Measurements from ENCODE around the gene CKS1B. TPM values are rescaled to one million over a fixed set of nuclear protein-coding genes. Genes with fewer than 3 reads are reported as not detected.

Gene CKS1B
- total and polyA plus RNA-seq, 8 donors = 4.7 to 73.3 (median 30.6) TPM

DNA sequence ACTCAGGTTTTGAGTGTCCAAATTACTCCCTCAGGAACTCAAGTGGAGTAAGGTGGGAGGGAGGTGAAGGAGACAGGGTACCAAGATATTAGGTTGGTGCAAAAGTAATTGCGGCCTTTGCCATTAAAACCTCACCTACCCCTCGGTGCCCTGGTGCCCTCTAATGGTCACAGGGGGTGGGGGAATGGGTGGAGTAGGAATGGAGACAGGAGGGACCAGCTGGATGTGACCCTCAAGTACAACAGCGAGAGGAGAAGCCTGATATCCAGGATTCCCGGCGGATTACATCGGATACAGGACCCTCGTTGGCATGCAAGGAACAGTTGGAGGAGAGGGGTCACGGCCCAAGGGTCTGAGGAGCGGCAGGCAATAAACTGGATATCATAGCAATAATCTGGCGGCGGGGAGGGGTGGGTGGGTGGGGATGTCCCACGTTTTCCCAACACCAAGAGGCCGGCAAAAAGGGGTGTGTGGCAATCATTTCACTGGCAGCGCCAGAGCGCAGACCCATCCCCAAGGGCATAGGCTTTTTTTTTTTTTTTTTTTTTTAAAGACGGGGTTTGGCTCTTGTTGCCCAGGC lies 23.8 kb downstream of the CKS1B start:
- DNase-seq = no peak
- WGBS, 5 donors = 69 to 83% (median 76%) methylated on average over 15 to 16 of the region's 16 CpGs
- peak overlapping the region in 1 of 5 donors; percentile 99 for H3K27ac ChIP-seq

DNA sequence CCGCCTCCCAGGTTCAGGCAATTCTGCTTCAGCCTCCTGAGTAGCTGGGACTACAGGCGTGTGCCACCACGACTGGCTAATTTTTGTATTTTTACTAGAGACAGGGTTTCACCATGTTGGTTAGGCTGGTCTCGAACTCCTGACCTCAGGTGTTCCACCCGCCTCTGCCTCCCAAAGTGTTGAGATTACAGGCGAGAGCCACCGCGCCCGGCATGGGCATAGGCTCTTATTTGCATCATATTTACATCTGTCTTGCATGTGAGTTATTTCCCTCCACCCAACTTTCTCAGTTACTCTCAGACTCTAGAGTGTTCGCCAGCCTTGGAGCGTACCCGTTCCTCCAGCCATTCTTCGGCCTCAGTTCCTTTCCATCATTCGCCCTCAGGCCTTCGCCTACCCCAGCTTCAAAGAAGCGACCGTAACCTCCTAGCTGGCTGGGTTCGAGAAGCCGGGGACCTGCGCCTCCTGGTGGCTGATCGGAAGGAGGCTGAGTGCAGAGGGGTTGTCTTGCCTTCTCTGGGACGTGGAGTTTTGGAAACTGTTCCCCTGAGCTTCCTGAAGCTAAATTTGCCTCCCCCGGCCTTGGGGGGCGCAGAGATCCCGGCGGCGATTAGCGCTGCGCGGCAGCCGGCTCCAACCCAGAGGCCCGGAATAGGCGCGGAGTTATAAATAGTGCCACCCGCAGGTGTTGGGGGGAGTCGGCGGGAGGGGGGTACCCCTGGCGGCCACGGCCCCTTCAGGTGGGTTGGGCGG lies 24.5 kb downstream of the CKS1B start:
- intact Hi-C loops (cut with DNase I; ENCODE audit: low total_unique reads) = no loop called here
- peak overlapping the region in 4 of 5 donors; percentile 99 to 100 (median 99) for H3K27ac ChIP-seq
- peak overlapping the region; percentile 78 to 90 (median 85) for H3K4me3 ChIP-seq
- H3K27me3 ChIP-seq = no peaks in the 10 kb centered on the region
- peaks cover 26 to 56% (median 37%) of the 10 kb centered on the region in 4 donors for H3K4me1 ChIP-seq
- peak; percentile 60 to 90 for DNase-seq
- 10 to 12% (median 10%) methylated on average over 38 to 40 of the region's 40 CpGs for WGBS, 5 donors
- TF ChIP-seq POLR2A (IDR thresholded peaks at IDR 0.05) = no peak
- TF ChIP-seq EP300 (IDR thresholded peaks at IDR 0.05) = no peak
- TF ChIP-seq, protein P1, sequence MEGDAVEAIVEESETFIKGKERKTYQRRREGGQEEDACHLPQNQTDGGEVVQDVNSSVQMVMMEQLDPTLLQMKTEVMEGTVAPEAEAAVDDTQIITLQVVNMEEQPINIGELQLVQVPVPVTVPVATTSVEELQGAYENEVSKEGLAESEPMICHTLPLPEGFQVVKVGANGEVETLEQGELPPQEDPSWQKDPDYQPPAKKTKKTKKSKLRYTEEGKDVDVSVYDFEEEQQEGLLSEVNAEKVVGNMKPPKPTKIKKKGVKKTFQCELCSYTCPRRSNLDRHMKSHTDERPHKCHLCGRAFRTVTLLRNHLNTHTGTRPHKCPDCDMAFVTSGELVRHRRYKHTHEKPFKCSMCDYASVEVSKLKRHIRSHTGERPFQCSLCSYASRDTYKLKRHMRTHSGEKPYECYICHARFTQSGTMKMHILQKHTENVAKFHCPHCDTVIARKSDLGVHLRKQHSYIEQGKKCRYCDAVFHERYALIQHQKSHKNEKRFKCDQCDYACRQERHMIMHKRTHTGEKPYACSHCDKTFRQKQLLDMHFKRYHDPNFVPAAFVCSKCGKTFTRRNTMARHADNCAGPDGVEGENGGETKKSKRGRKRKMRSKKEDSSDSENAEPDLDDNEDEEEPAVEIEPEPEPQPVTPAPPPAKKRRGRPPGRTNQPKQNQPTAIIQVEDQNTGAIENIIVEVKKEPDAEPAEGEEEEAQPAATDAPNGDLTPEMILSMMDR (IDR thresholded peaks at IDR 0.05) = peak in 5 of 7 experiments; percentile 55 to 79 (median 60)
- TF ChIP-seq POLR2AphosphoS5 (IDR thresholded peaks at IDR 0.05) = peak in 2 of 3 donors; percentile 33 to 37
- no peaks in the 10 kb centered on the region for H3K9me3 ChIP-seq
- H3K36me3 ChIP-seq = no peaks in the 10 kb centered on the region

More for the DNA sequence above, 23.8 kb downstream of the CKS1B start:
- Histone ChIP-seq H3K9me3 (no peaks in the 10 kb centered on the region), H3K4me3 (no peak overlapping the region), H3K4me1 (peaks cover 25 to 51% (median 33%) of the 10 kb centered on the region in 4 donors), H3K27me3 (no peaks in the 10 kb centered on the region), H3K36me3 (no peaks in the 10 kb centered on the region)
- intact Hi-C loops (cut with DNase I; ENCODE audit: low total_unique reads) = no loop called here
- TF ChIP-seq POLR2A (IDR thresholded peaks at IDR 0.05) (no peak), POLR2AphosphoS5 (IDR thresholded peaks at IDR 0.05) (no peak), EP300 (IDR thresholded peaks at IDR 0.05) (no peak)
- TF ChIP-seq, protein P1 (IDR thresholded peaks at IDR 0.05) = no peak

- TF ChIP-seq POLR2A (IDR thresholded peaks at IDR 0.05) (no peak), POLR2AphosphoS5 (IDR thresholded peaks at IDR 0.05) (no peak), EP300 (IDR thresholded peaks at IDR 0.05) (no peak)
- TF ChIP-seq, protein P1 (IDR thresholded peaks at IDR 0.05) = no peak
- intact Hi-C loops (cut with DNase I; ENCODE audit: low total_unique reads) = no loop called here
- Histone ChIP-seq H3K4me3 (peak overlapping the region; percentile 78 to 90 (median 85)), H3K27me3 (no peaks in the 10 kb centered on the region), H3K36me3 (no peaks in the 10 kb centered on the region), H3K4me1 (peaks cover 31 to 58% (median 43%) of the 10 kb centered on the region in 4 donors), H3K9me3 (no peaks in the 10 kb centered on the region), H3K27ac (peak overlapping the region; percentile 98 to 100 (median 99))
- DNase-seq = peak; percentile 65 to 79
- WGBS, 5 donors = 1 to 3% (median 3%) methylated on average over 32 to 50 of the region's 50 CpGs
Measured at GRCh38 chr1:154999571-155000410, 25.3 kb downstream of the CKS1B start.

GRCh38 chr1:155000411-155000725 lies 25.9 kb downstream of the CKS1B start:
- 0 to 3% (median 1%) methylated on average over 8 to 13 of the region's 13 CpGs for WGBS, 5 donors
- intact Hi-C loops (cut with DNase I; ENCODE audit: low total_unique reads) = no loop called here
- peak in 1 of 2 donors; percentile 64 for DNase-seq
- peak overlapping the region; percentile 78 to 90 (median 85) for H3K4me3 ChIP-seq
- H3K36me3 ChIP-seq = no peaks in the 10 kb centered on the region
- TF ChIP-seq, protein P1 (IDR thresholded peaks at IDR 0.05) = no peak
- no peak for TF ChIP-seq POLR2A (IDR thresholded peaks at IDR 0.05)
- TF ChIP-seq EP300 (IDR thresholded peaks at IDR 0.05) = no peak
- no peak for TF ChIP-seq POLR2AphosphoS5 (IDR thresholded peaks at IDR 0.05)
- H3K27me3 ChIP-seq = no peaks in the 10 kb centered on the region
- H3K9me3 ChIP-seq = no peaks in the 10 kb centered on the region
- H3K4me1 ChIP-seq = peaks cover 32 to 60% (median 43%) of the 10 kb centered on the region in 4 donors
- peak overlapping the region; percentile 98 to 100 (median 99) for H3K27ac ChIP-seq
